ENCODE data around the gene APP.

Gene APP

GRCh38 chr21:25912402-25912746 lies 258.2 kb downstream of the APP start:
- TF ChIP-seq FOXM1 (IDR thresholded peaks at IDR 0.05; ENCODE audit: borderline replicate concordance, low read depth) = no peak
- TF ChIP-seq EP300 (IDR thresholded peaks at IDR 0.05; ENCODE audit: borderline replicate concordance) = no peak
- TF ChIP-seq TAF1 (IDR thresholded peaks at IDR 0.05; ENCODE audit: low read depth) = no peak
- TF ChIP-seq REST (IDR thresholded peaks at IDR 0.05; ENCODE audit: low read depth) = no peak
- TF ChIP-seq NFIC (IDR thresholded peaks at IDR 0.05) = no peak
- no peak for TF ChIP-seq RAD21 (IDR thresholded peaks at IDR 0.05; ENCODE audit: low read depth)
- TF ChIP-seq YY1 (IDR thresholded peaks at IDR 0.05; ENCODE audit: low read depth) = no peak
- TF ChIP-seq CREB1 (IDR thresholded peaks at IDR 0.05; ENCODE audit: low read depth) = no peak
- TF ChIP-seq TEAD4 (IDR thresholded peaks at IDR 0.05) = no peak
- TF ChIP-seq TCF12 (IDR thresholded peaks at IDR 0.05; ENCODE audit: low read depth) = no peak
- TF ChIP-seq EGR1 (IDR thresholded peaks at IDR 0.05) = no peak
- TF ChIP-seq USF1 (IDR thresholded peaks at IDR 0.05) = no peak
- TF ChIP-seq CEBPB (IDR thresholded peaks at IDR 0.05) = no peak
- no peak for TF ChIP-seq ZBTB7A (IDR thresholded peaks at IDR 0.05; ENCODE audit: low read depth)
- TF ChIP-seq MAX (IDR thresholded peaks at IDR 0.05) = no peak

GRCh38 chr21:25911730-25912401 lies 258.7 kb downstream of the APP start:
- no peak for TF ChIP-seq CEBPB (IDR thresholded peaks at IDR 0.05)
- no peak for TF ChIP-seq EP300 (IDR thresholded peaks at IDR 0.05; ENCODE audit: borderline replicate concordance)
- no peak for TF ChIP-seq TAF1 (IDR thresholded peaks at IDR 0.05; ENCODE audit: low read depth)
- no peak for TF ChIP-seq EGR1 (IDR thresholded peaks at IDR 0.05)
- TF ChIP-seq TEAD4 (IDR thresholded peaks at IDR 0.05) = no peak
- no peak for TF ChIP-seq REST (IDR thresholded peaks at IDR 0.05; ENCODE audit: low read depth)
- TF ChIP-seq ZBTB7A (IDR thresholded peaks at IDR 0.05; ENCODE audit: low read depth) = no peak
- no peak for TF ChIP-seq MAX (IDR thresholded peaks at IDR 0.05)
- no peak for TF ChIP-seq FOXM1 (IDR thresholded peaks at IDR 0.05; ENCODE audit: borderline replicate concordance, low read depth)
- TF ChIP-seq NFIC (IDR thresholded peaks at IDR 0.05) = no peak
- no peak for TF ChIP-seq RAD21 (IDR thresholded peaks at IDR 0.05; ENCODE audit: low read depth)
- no peak for TF ChIP-seq CREB1 (IDR thresholded peaks at IDR 0.05; ENCODE audit: low read depth)
- no peak for TF ChIP-seq USF1 (IDR thresholded peaks at IDR 0.05)
- TF ChIP-seq YY1 (IDR thresholded peaks at IDR 0.05; ENCODE audit: low read depth) = no peak
- TF ChIP-seq TCF12 (IDR thresholded peaks at IDR 0.05; ENCODE audit: low read depth) = no peak

- TF ChIP-seq TAF1 (IDR thresholded peaks at IDR 0.05; ENCODE audit: low read depth) (no peak), FOXM1 (IDR thresholded peaks at IDR 0.05; ENCODE audit: borderline replicate concordance, low read depth) (no peak), NFIC (IDR thresholded peaks at IDR 0.05) (no peak), CREB1 (IDR thresholded peaks at IDR 0.05; ENCODE audit: low read depth) (no peak), TEAD4 (IDR thresholded peaks at IDR 0.05) (no peak), TCF12 (IDR thresholded peaks at IDR 0.05; ENCODE audit: low read depth) (no peak), EP300 (IDR thresholded peaks at IDR 0.05; ENCODE audit: borderline replicate concordance) (no peak), EGR1 (IDR thresholded peaks at IDR 0.05) (no peak), USF1 (IDR thresholded peaks at IDR 0.05) (no peak), RAD21 (IDR thresholded peaks at IDR 0.05; ENCODE audit: low read depth) (no peak), REST (IDR thresholded peaks at IDR 0.05; ENCODE audit: low read depth) (no peak), ZBTB7A (IDR thresholded peaks at IDR 0.05; ENCODE audit: low read depth) (no peak), YY1 (IDR thresholded peaks at IDR 0.05; ENCODE audit: low read depth) (no peak), CEBPB (IDR thresholded peaks at IDR 0.05) (no peak), MAX (IDR thresholded peaks at IDR 0.05) (no peak)
Observed at GRCh38 chr21:25910809-25911208, 259.8 kb downstream of the APP start.

Data from Ishikawa (cell line).